Astrocyte (in vitro differentiated cells and primary cell): ENCODE measurements around the gene ZBP1. TPM values are rescaled to one million over a fixed set of nuclear protein-coding genes. Genes with fewer than 3 reads are reported as not detected.

Experiments used
- DNase-seq: peaks from one replicate; pipeline ENCODE4 v3.0.0-alpha.2; 2010; ENCODE audit warnings: low read depth
- FAIRE-seq: peaks from 2 replicates; lab custom pipeline; 2011; peaks lifted over from hg19 to GRCh38; lab: Jason Lieb, UNC
- H2AFZ ChIP-seq: 2 replicates; pipeline ENCODE4 v1.6.0; 2012; ENCODE audit warnings: low read depth, low read length, inconsistent platforms
- H3K27ac ChIP-seq: 2 replicates; pipeline ENCODE4 v1.5.1; 2011; ENCODE audit warnings: low read depth, low read length, inconsistent platforms
- H3K27me3 ChIP-seq: 2 replicates; pipeline ENCODE4 v1.6.0; 2011; ENCODE audit warnings: low read length, inconsistent platforms; ENCODE audit not compliant: insufficient read depth
- H3K36me3 ChIP-seq: 2 replicates; pipeline ENCODE4 v1.5.1; 2011; ENCODE audit warnings: low read length, inconsistent platforms; ENCODE audit not compliant: insufficient read depth
- H3K4me1 ChIP-seq: 2 replicates; pipeline ENCODE4 v1.5.1; 2011; ENCODE audit warnings: low read length, inconsistent platforms; ENCODE audit not compliant: insufficient read depth
- H3K4me2 ChIP-seq: 2 replicates; pipeline ENCODE4 v1.6.0; 2012; ENCODE audit warnings: low read length, inconsistent platforms
- H3K4me3 ChIP-seq: 2 replicates; pipeline ENCODE4 v1.5.1; 2011; ENCODE audit warnings: low read depth, mild to moderate bottlenecking, low read length, inconsistent platforms; ENCODE audit not compliant: insufficient read depth
- H3K79me2 ChIP-seq: 2 replicates; pipeline ENCODE4 v1.6.0; 2012; ENCODE audit warnings: mild to moderate bottlenecking, low read length, inconsistent platforms; ENCODE audit not compliant: insufficient read depth
- H3K9ac ChIP-seq: 2 replicates; pipeline ENCODE4 v1.6.0; 2012; ENCODE audit warnings: mild to moderate bottlenecking, low read length, inconsistent platforms
- H3K9me3 ChIP-seq: 2 replicates; pipeline ENCODE4 v1.5.1; 2012; ENCODE audit warnings: low read depth, mild to moderate bottlenecking, low read length, inconsistent platforms; ENCODE audit not compliant: insufficient read depth
- H4K20me1 ChIP-seq: 2 replicates; pipeline ENCODE4 v1.6.0; 2012; ENCODE audit warnings: low read length, inconsistent platforms; ENCODE audit not compliant: insufficient read depth
- H3K27ac Mint-ChIP-seq: one replicate; pipeline ENCODE4 v1.8.0; 2021; ENCODE audit warnings: mild to moderate bottlenecking, mixed read lengths; ENCODE audit not compliant: unreplicated experiment
- H3K27me3 Mint-ChIP-seq: one replicate; pipeline ENCODE4 v1.8.0; 2021; ENCODE audit warnings: low read depth, mixed read lengths; ENCODE audit not compliant: unreplicated experiment
- H3K36me3 Mint-ChIP-seq: one replicate; pipeline ENCODE4 v1.8.0; 2021; ENCODE audit warnings: low read depth, mixed read lengths; ENCODE audit not compliant: unreplicated experiment
- H3K4me1 Mint-ChIP-seq: one replicate; pipeline ENCODE4 v1.8.0; 2021; ENCODE audit warnings: low read depth, mixed read lengths; ENCODE audit not compliant: unreplicated experiment
- H3K4me3 Mint-ChIP-seq: one replicate; pipeline ENCODE4 v1.8.0; 2021; ENCODE audit warnings: mild to moderate bottlenecking, moderate library complexity, mixed read lengths; ENCODE audit not compliant: unreplicated experiment
- H3K9me3 Mint-ChIP-seq: one replicate; pipeline ENCODE4 v1.8.0; 2021; ENCODE audit warnings: mild to moderate bottlenecking, mixed read lengths; ENCODE audit not compliant: unreplicated experiment
- EZH2 ChIP-seq: IDR thresholded peaks from 2 replicates; pipeline ENCODE4 v1.6.1; 2012; ENCODE audit warnings: mild to moderate bottlenecking, low read length, inconsistent platforms; ENCODE audit not compliant: insufficient read depth
- total RNA-seq: library from RNA; stranded (reverse); gene quantifications from 2 replicates; pipeline ENCODE4 v1.2.1, GENCODE V29; 2021
- TF ChIP-seq, protein P1 (sequence below): IDR thresholded peaks from 2 replicates; pipeline ENCODE4 v1.5.1; 2011; ENCODE audit warnings: low read depth, mild to moderate bottlenecking, inconsistent platforms, low read length, moderate library complexity; ENCODE audit not compliant: insufficient read depth

Gene ZBP1
- total RNA-seq, 1 donor from 2014 or later: not detected

GRCh38 chr20:57611586-57612311, 8.5 kb downstream of the ZBP1 start:
- Histone ChIP-seq H3K4me2 (no peak overlapping the region), H4K20me1 (no peaks in the 10 kb centered on the region), H3K36me3 (no peaks in the 10 kb centered on the region), H3K9ac (no peak overlapping the region), H3K79me2 (no peaks in the 10 kb centered on the region), H3K27me3 (peaks cover 13% of the 10 kb centered on the region), H3K4me3 (no peak overlapping the region), H2AFZ (no peak overlapping the region), H3K27ac (no peak overlapping the region), H3K4me1 (no peaks in the 10 kb centered on the region), H3K9me3 (no peaks in the 10 kb centered on the region)
- H3K27ac Mint-ChIP-seq: no peak overlapping the region
- no peaks in the 10 kb centered on the region for H3K36me3 Mint-ChIP-seq
- H3K4me1 Mint-ChIP-seq: no peaks in the 10 kb centered on the region
- no peak for DNase-seq
- no peak overlapping the region for H3K4me3 Mint-ChIP-seq
- no peak for TF ChIP-seq EZH2
- TF ChIP-seq, protein P1, sequence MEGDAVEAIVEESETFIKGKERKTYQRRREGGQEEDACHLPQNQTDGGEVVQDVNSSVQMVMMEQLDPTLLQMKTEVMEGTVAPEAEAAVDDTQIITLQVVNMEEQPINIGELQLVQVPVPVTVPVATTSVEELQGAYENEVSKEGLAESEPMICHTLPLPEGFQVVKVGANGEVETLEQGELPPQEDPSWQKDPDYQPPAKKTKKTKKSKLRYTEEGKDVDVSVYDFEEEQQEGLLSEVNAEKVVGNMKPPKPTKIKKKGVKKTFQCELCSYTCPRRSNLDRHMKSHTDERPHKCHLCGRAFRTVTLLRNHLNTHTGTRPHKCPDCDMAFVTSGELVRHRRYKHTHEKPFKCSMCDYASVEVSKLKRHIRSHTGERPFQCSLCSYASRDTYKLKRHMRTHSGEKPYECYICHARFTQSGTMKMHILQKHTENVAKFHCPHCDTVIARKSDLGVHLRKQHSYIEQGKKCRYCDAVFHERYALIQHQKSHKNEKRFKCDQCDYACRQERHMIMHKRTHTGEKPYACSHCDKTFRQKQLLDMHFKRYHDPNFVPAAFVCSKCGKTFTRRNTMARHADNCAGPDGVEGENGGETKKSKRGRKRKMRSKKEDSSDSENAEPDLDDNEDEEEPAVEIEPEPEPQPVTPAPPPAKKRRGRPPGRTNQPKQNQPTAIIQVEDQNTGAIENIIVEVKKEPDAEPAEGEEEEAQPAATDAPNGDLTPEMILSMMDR: no peak
- peaks cover 48% of the 10 kb centered on the region for H3K27me3 Mint-ChIP-seq
- FAIRE-seq: no peak
- H3K9me3 Mint-ChIP-seq: no peaks in the 10 kb centered on the region

DNA sequence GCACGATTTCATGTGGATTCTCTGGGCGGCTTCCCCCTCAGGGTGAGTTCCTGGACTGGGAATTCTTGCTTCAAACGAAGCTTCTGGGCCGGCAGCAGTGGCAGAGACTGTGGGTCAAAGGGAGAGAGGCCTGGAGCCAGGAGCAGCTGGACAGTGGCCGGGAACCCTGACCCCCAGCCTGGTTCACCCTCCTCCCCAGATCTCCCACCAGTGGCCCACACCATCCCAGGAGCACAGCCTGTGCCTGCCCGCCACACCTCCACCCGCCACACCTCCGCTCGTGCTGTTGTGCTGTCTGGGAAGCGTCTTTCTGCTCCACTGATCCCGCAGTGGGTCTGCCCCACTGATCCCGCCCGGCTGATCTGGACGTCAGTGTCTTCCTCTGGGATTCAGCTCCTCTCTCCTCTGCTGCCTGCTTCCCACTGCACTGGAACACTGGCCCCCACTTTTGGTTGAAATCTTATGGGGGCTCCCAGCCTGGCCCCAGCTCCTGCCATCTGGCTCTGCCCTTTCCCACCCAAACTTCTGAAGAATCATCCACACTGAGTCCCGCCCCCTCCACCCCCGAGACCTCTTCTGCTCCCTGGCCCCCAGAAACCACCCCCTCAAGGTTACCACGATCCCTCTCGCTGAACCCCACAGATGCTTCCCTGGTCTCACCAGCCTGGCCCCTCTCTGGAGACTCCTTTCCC, 9.8 kb downstream of the ZBP1 start:
- no peak overlapping the region for H3K27ac Mint-ChIP-seq

More for the DNA sequence above, 9.8 kb downstream of the ZBP1 start:
- Histone ChIP-seq H3K4me3 (no peak overlapping the region), H3K4me1 (no peaks in the 10 kb centered on the region), H3K27me3 (peaks cover 17% of the 10 kb centered on the region), H4K20me1 (no peaks in the 10 kb centered on the region), H3K9me3 (no peaks in the 10 kb centered on the region), H3K9ac (no peak overlapping the region), H3K79me2 (no peaks in the 10 kb centered on the region), H3K36me3 (no peaks in the 10 kb centered on the region), H2AFZ (no peak overlapping the region), H3K27ac (no peak overlapping the region), H3K4me2 (no peak overlapping the region)
- Mint-ChIP-seq H3K36me3 (no peaks in the 10 kb centered on the region), H3K9me3 (no peaks in the 10 kb centered on the region), H3K27me3 (peaks cover 48% of the 10 kb centered on the region), H3K4me3 (no peak overlapping the region), H3K4me1 (no peaks in the 10 kb centered on the region)
- DNase-seq (no peak), FAIRE-seq (no peak)
- TF ChIP-seq, protein P1: no peak
- no peak for TF ChIP-seq EZH2
